Thyroid gland (tissue), 4 donors: ENCODE measurements around the gene NUP214. TPM values are rescaled to one million over a fixed set of nuclear protein-coding genes. Genes with fewer than 3 reads are reported as not detected.
A peak's percentile ranks its signal among the peaks of the same experiment; 100 is the strongest.

ENCODE experiments used
- DNase-seq, 2 donors: peaks; one replicate each; pipeline ENCODE4 v3.0.0-alpha.2; 2019
- H3K27ac ChIP-seq, 3 donors: fragments of 200-600 bp; sonication (generic); 1 replicate in 2 of 3; 2 replicates in 1 of 3; pipeline ENCODE4 v1.5.1; 2016 to 2019; ENCODE audit warnings: mild to moderate bottlenecking in 1 of 3, moderate library complexity in 1 of 3
- H3K27me3 ChIP-seq: fragments of 200-600 bp; sonication (generic); one replicate; pipeline ENCODE4 v1.5.1; 2019
- H3K36me3 ChIP-seq, 2 donors: fragments of 200-600 bp; sonication (generic); one replicate each; pipeline ENCODE4 v1.5.1; 2016 to 2019
- H3K4me1 ChIP-seq, 2 donors: fragments of 200-600 bp; sonication (generic); one replicate each; pipeline ENCODE4 v1.5.1; 2017 to 2019
- H3K4me3 ChIP-seq, 3 donors: fragments of 200-600 bp; sonication (generic); replicated peaks in 1 of 3; 1 replicate in 2 of 3; 2 replicates in 1 of 3; pipeline ENCODE4 v1.5.1; 2016; ENCODE audit warnings: mild to moderate bottlenecking in 1 of 3
- H3K9me3 ChIP-seq: fragments of 200-600 bp; sonication (generic); one replicate; pipeline ENCODE4 v1.5.1; 2017
- CTCF ChIP-seq, 6 experiments: fragments of 200-600 bp in 3 of 6; fragments of 450-650 bp in 3 of 6; sonication (generic) in 3 of 6; IDR thresholded peaks; one replicate each; pipeline ENCODE4 v1.5.1; 2016 to 2019; ENCODE audit warnings: antibody characterized with exemption in 6 of 6, mild to moderate bottlenecking in 2 of 6, inconsistent platforms in 1 of 6, moderate library complexity in 1 of 6
- POLR2A ChIP-seq, 2 donors: fragments of 450-650 bp; IDR thresholded peaks; one replicate each; pipeline ENCODE4 v1.6.1; 2017; ENCODE audit warnings: antibody characterized with exemption in 2 of 2, mild to moderate bottlenecking in 2 of 2, moderate library complexity in 1 of 2
- WGBS, 2 donors: methylation state at CpG; one replicate each; pipeline ENCODE4 v1.1.5; 2017; 5-methylcytosine and 5-hydroxymethylcytosine counted together
- intact Hi-C: fragments of 100-400 bp; cut with DNase I; formaldehyde crosslinking; loops from one replicate; pipeline ENCODE4 v1.15.1; 2023
- total RNA-seq, 4 donors: library from RNA; depleted of rRNA; stranded (reverse); fragments of >200 nt; gene quantifications; one replicate each; pipeline ENCODE4 v1.2.3, GENCODE V29; 2016

NUP214 gene
- total RNA-seq, 4 donors from 2014 or later, result 27.3 to 59.2 (median 46.6) TPM

- DNase-seq, result no peak
- peak overlapping the region in 1 of 3 donors; percentile 54 for H3K27ac ChIP-seq
- peak overlapping the region; percentile 12 to 60 (median 58) for H3K4me3 ChIP-seq
- TF ChIP-seq POLR2A (IDR thresholded peaks at IDR 0.05) (no peak), CTCF (IDR thresholded peaks at IDR 0.05) (no peak)
- no peaks in the 10 kb centered on the region for H3K9me3 ChIP-seq
- H3K4me1 ChIP-seq, result peaks cover 0 to 11% of the 10 kb centered on the region in 2 donors
- no peaks in the 10 kb centered on the region for H3K27me3 ChIP-seq
- intact Hi-C loops, result no loop called here
- no peaks in the 10 kb centered on the region for H3K36me3 ChIP-seq
- WGBS, 2 donors, result no CpG with 5 or more reads among the region's 78 CpGs
Measured at GRCh38 chr9:131277287-131277909, 152.0 kb downstream of the NUP214 start.

DNA sequence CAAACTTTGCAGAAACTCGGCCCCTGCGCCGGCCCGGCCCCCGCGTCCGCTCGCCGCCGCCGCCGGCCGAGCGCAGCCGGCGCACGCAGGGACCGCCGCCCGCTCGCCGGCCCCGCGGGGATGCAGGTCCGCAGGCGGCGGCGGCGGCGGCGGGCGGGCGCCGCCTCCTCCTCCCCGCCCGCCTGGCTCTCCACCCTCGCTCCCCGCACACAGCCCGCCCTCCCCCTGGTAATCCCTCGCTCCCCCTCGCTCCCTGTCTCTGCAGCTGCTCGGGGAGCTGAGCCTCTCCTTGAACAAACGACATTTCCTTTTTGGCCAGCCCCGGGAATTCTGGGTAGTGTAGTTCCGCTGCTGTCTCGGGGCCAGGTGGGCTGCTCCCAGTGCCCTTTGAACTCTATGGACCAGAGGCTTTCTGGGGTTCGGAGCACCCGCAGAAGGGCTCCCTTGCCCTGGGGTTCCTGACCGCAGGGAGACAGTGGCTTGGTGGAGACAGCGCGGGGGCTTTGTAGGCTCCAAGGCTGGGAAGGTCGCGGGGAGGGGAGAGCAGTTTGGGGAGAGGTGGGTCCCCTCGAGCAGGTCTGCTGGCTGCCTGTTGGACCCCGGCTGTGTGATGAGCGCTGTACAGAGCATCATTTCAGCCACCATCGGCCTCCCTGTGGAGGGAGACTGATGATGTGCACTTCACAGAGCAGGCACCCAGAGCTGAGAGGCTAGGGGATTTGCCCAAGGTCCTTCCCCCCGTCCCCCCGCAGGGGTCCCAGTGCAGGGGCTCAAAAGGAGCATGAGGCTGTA lies 152.7 kb downstream of the NUP214 start:
- H3K27ac ChIP-seq, result no peak overlapping the region
- no peaks in the 10 kb centered on the region for H3K9me3 ChIP-seq
- peaks cover 0 to 16% of the 10 kb centered on the region in 2 donors for H3K4me1 ChIP-seq
- H3K36me3 ChIP-seq, result no peaks in the 10 kb centered on the region
- WGBS, 2 donors, result 24 to 51% methylated on average over 4 to 25 of the region's 59 CpGs
- DNase-seq, result peak; percentile 60 to 67
- intact Hi-C loops, result no loop called here
- TF ChIP-seq CTCF (IDR thresholded peaks at IDR 0.05) (no peak), POLR2A (IDR thresholded peaks at IDR 0.05) (no peak)
- peak overlapping the region; percentile 12 to 60 (median 58) for H3K4me3 ChIP-seq
- H3K27me3 ChIP-seq, result no peaks in the 10 kb centered on the region

DNA sequence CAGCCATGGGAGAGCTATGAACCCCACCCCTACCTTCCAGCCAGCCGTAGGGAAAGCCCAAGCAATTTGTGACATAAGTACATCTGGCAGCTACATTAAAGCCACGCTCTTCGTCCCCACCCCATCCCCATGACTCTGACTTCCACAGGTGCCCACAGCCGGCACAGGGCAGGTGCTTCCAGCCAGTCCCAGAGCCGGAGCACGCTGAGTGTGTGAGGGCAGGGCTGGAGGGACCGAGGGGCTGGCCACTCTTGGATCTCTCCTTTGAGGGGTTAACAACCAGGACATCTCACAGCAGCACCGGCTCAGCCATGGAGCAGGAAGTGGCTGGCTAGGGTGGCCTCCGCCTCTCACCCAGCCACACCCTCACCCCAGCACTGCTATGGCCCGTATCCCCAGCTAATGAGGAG lies 153.3 kb downstream of the NUP214 start:
- no peak for TF ChIP-seq CTCF (IDR thresholded peaks at IDR 0.05)
- TF ChIP-seq POLR2A (IDR thresholded peaks at IDR 0.05), result no peak
- Histone ChIP-seq H3K9me3 (no peaks in the 10 kb centered on the region), H3K36me3 (no peaks in the 10 kb centered on the region), H3K4me1 (peaks cover 0 to 17% of the 10 kb centered on the region in 2 donors), H3K4me3 (no peak overlapping the region), H3K27me3 (no peaks in the 10 kb centered on the region), H3K27ac (no peak overlapping the region)
- intact Hi-C loops, result no loop called here
- DNase-seq, result no peak
- WGBS, 2 donors, result 56 to 66% methylated on average over 8 to 10 of the region's 10 CpGs

DNA sequence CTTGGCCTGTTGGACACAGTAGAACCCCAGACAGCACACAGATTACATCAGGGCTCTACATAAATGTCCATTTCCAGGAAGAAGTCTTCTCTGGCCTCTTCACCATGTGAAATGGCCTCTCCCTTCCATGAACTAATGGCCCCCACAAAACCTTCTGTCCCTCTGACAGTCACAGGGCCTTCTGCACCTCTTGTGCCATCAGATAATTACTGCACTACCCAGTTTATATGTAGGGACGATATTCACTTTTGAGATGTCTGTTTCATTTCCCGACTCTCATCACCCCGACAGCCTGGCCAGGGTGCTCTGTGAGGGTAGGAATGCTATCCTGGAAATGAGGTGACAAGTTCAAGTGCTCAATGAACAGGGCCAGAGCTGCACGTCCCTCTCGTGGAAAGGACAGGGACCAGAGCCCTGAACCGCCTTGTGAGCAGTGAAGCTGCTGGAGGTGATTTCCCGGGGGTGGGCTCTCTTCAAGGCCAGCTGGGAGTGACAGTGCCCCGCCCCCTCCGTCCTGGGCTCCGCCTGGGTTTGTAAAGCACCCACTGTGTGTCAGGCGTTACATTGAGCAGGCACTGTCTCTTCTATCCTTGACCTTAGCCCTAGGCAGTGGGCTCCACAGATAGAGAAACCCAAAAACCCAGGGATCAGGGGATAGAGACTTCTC lies 153.9 kb downstream of the NUP214 start:
- no peaks in the 10 kb centered on the region for H3K27me3 ChIP-seq
- no peaks in the 10 kb centered on the region for H3K9me3 ChIP-seq
- intact Hi-C loops, result no loop called here
- no peak for DNase-seq
- no peak overlapping the region for H3K4me3 ChIP-seq
- 73 to 76% methylated on average over 7 to 11 of the region's 11 CpGs for WGBS, 2 donors
- no peak for TF ChIP-seq CTCF (IDR thresholded peaks at IDR 0.05)
- TF ChIP-seq POLR2A (IDR thresholded peaks at IDR 0.05), result no peak
- no peak overlapping the region for H3K27ac ChIP-seq
- H3K4me1 ChIP-seq, result peaks cover 0 to 17% of the 10 kb centered on the region in 2 donors
- no peaks in the 10 kb centered on the region for H3K36me3 ChIP-seq
